Measurements from ENCODE around the gene FNBP1L.

- TF ChIP-seq CTCF (IDR thresholded peaks at IDR 0.05; ENCODE audit: control extremely low read depth in 1 of 3, insufficient read depth in 1 of 3, low read depth in 1 of 3, low read length in 3 of 3) (peak; percentile 15 to 53 (median 51); a peak in 3 of 4 replicates), CEBPB (IDR thresholded peaks at IDR 0.05; ENCODE audit: low read depth, low read length) (no peak), ATF2 (IDR thresholded peaks at IDR 0.05; ENCODE audit: low read length) (no peak), POLR2A (IDR thresholded peaks at IDR 0.05; ENCODE audit: control extremely low read depth in 1 of 2, low read depth in 2 of 2, low read length in 2 of 2) (no peak)
Observed at GRCh38 chr1:93433407-93433961, 14.4 kb upstream of the FNBP1L start.

All from H1 (cell line).